Astrocyte of the cerebellum (primary cell): ENCODE results near the gene SLC7A14.

ENCODE experiments used
- DNase-seq: peaks from one replicate; pipeline ENCODE4 v3.0.0-alpha.2; 2011; ENCODE audit warnings: low read depth
- H3K4me3 ChIP-seq: 2 replicates; pipeline ENCODE4 v1.5.1; 2011; ENCODE audit warnings: mild to moderate bottlenecking, low read depth, low read length, moderate library complexity
- in situ Hi-C: cut with HindIII; loops from 2 replicates; pipeline ENCODE4 v1.10.0; 2017; ENCODE audit warnings: low sequenced_read_pairs
- TF ChIP-seq, protein P1 (sequence below): IDR thresholded peaks from 2 replicates; pipeline ENCODE4 v1.5.1; 2012; ENCODE audit warnings: low read length, low read depth, moderate library complexity, mild to moderate bottlenecking; ENCODE audit errors: missing control alignments

SLC7A14 gene

DNA sequence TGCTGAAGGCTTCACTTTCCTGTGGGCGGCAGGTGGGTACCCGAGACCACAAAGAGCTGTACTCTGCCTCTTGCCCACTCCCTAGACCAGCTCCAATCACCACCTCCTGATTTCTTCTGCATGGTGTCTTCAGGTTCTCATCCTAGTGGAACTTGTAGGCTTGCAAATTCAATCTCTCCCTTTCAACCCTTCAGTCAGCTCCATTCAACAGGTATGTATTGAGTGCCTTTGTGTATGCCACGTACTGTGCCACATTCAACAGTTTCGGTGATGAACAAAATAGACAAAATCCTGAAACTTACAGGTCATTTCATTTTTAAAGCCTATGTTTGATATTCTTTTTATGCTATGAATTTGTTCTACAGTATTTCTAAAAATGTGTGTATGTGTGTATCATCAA lies 172.6 kb downstream of the SLC7A14 start:
- in situ Hi-C loops: no loop called here
- H3K4me3 ChIP-seq: no peak overlapping the region
- DNase-seq: no peak
- TF ChIP-seq, protein P1, sequence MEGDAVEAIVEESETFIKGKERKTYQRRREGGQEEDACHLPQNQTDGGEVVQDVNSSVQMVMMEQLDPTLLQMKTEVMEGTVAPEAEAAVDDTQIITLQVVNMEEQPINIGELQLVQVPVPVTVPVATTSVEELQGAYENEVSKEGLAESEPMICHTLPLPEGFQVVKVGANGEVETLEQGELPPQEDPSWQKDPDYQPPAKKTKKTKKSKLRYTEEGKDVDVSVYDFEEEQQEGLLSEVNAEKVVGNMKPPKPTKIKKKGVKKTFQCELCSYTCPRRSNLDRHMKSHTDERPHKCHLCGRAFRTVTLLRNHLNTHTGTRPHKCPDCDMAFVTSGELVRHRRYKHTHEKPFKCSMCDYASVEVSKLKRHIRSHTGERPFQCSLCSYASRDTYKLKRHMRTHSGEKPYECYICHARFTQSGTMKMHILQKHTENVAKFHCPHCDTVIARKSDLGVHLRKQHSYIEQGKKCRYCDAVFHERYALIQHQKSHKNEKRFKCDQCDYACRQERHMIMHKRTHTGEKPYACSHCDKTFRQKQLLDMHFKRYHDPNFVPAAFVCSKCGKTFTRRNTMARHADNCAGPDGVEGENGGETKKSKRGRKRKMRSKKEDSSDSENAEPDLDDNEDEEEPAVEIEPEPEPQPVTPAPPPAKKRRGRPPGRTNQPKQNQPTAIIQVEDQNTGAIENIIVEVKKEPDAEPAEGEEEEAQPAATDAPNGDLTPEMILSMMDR: no peak

DNA sequence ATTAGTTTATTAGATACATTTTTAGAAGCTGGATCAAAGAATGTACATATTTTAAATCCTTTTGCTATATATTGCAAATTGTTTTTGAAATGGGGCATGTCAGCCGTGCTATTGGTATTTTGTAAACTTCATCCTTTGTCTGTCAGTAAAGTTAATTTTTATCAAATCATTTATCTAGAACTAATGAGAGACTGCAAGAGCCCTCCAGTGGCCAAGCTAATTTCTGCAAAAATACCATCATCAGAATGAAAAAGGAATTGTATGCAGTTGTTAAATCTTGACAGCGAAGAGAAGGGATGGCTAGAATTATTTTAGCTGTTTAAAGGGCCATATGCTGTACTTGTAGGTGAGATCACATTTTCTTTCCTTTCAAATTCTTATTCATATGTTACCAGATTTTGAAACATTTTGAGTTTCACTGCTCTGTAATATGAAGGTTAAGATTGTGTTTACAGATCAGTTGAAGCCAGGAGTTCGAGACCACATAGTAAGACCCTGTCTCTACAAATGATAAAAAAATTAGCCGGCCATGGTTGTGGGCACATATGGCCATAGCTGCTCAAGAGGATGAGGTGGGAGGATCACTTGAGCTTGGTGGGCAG lies 175.3 kb downstream of the SLC7A14 start:
- in situ Hi-C loops: no loop called here
- no peak for DNase-seq
- no peak overlapping the region for H3K4me3 ChIP-seq
- TF ChIP-seq, protein P1: peak; percentile 66
